Fibroblast of mammary gland (primary cell): ENCODE results near the gene WNT7A.

Experiments
- DNase-seq: peaks from one replicate; pipeline ENCODE4 v3.0.0-alpha.2; 2010; ENCODE audit warnings: low read depth
- H3K4me3 ChIP-seq: 2 replicates; pipeline ENCODE4 v1.5.1; 2011; ENCODE audit warnings: low read depth, mild to moderate bottlenecking, low read length, moderate library complexity; ENCODE audit not compliant: control insufficient read depth
- TF ChIP-seq, protein P1 (sequence below): conservative IDR thresholded peaks from 2 replicates; pipeline ENCODE4 v1.5.1; 2011; ENCODE audit warnings: low read depth, low read length, inconsistent platforms; ENCODE audit not compliant: control insufficient read depth, insufficient read depth

WNT7A gene

DNA sequence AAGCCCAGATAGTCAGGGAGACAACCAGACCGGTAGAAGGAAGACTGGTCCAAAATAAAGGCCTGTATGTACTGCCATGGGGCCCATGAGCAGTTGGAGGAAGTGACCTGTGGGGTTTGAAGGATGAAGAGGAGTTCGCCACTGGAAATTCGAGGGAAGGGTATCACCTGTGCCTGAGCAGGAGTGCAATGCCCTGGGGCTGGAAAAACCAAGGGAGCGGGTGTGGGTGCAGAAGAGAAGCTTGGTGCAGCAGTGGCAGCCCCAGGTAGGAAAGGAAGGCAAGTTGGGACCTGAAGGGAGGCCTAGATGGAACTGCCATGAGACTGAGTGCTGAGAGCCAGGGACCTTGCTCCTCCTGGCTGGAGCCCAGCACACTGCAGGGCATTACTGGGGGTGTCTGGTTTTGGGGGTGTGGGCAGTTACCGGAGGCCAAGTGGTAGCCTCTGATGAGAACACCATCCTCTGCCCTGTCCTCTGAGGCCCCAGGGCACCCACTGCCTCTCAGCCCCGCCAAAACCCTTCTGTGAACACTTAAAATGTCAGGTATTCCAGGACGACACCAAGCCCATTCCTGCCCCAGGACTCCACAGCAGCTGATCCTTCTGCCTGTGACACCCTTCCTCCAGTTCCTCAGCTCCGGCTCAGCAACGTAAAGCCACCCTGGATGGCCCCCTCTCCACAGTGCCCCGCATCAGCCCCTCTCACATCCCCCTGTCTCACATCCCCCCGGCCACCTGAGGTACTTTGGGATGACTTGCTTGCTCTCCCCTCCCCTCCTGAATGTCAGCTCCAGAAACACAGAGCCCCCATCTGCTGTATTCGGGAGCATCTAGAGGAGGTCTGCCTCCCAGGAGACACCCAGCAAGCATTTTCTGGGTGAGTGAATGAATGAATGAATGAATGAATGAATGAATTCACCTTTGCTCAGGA lies 42.9 kb downstream of the WNT7A start:
- H3K4me3 ChIP-seq = no peak overlapping the region
- TF ChIP-seq, protein P1, sequence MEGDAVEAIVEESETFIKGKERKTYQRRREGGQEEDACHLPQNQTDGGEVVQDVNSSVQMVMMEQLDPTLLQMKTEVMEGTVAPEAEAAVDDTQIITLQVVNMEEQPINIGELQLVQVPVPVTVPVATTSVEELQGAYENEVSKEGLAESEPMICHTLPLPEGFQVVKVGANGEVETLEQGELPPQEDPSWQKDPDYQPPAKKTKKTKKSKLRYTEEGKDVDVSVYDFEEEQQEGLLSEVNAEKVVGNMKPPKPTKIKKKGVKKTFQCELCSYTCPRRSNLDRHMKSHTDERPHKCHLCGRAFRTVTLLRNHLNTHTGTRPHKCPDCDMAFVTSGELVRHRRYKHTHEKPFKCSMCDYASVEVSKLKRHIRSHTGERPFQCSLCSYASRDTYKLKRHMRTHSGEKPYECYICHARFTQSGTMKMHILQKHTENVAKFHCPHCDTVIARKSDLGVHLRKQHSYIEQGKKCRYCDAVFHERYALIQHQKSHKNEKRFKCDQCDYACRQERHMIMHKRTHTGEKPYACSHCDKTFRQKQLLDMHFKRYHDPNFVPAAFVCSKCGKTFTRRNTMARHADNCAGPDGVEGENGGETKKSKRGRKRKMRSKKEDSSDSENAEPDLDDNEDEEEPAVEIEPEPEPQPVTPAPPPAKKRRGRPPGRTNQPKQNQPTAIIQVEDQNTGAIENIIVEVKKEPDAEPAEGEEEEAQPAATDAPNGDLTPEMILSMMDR = no peak
- DNase-seq = no peak

DNA sequence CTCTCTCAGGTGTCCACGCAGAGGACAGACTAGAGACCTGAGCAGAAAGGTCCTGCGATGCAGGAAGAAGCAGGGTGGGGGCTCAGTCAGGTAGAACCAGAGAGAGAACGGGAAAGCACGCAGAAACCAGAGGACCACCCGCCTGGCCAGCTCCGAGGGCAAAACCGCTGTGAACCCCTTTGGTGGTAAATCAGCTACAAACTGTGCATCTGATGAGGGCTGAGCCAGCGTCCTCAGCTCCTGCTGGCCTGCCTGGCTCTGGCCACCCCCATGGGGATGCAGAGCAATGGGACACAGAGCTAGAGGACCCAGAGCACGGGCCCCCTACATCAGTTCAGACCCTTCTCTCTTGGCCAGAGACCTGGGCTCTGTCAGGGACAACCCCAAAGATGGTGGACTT lies 44.6 kb downstream of the WNT7A start:
- H3K4me3 ChIP-seq = no peak overlapping the region
- DNase-seq = no peak
- TF ChIP-seq, protein P1 = no peak

DNA sequence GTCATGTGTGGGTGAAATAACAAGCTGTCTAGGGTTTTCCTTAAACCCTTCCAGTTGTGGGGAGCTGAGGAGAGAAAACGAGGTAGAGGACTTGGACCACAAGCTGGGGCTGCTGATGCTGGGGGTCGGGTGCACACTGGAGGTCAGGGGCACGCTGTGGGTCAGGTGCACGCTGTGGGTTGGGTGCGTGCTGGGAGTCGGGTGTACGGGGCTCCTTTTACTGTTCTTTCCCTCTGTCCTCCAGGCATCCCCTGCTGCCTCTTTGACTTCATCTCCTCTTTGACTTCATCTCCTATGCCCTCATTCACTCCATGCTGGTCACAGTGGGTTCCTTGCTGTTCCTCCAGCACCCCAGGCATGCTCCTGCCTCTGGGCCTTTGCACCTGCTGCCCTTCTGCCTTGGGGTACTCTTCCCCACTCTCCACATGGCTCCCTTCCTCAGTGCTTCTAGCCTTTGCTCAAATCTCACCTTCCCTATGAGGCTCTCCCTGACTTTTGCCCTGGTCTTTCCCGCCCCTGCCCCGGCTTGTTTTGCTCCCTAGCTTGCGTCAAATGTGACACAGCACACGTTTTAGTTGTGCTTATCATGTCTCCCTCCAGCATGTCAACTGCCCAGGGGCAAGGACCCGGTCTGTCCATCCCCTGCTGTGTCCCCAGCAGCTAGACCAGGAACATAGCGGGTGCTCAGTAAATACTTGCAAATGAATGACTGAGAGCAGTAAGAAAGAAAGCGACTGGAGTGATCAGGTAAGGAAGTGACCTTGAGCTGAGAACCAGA lies 45.4 kb downstream of the WNT7A start:
- H3K4me3 ChIP-seq = no peak overlapping the region
- DNase-seq = no peak
- TF ChIP-seq, protein P1 = no peak

DNA sequence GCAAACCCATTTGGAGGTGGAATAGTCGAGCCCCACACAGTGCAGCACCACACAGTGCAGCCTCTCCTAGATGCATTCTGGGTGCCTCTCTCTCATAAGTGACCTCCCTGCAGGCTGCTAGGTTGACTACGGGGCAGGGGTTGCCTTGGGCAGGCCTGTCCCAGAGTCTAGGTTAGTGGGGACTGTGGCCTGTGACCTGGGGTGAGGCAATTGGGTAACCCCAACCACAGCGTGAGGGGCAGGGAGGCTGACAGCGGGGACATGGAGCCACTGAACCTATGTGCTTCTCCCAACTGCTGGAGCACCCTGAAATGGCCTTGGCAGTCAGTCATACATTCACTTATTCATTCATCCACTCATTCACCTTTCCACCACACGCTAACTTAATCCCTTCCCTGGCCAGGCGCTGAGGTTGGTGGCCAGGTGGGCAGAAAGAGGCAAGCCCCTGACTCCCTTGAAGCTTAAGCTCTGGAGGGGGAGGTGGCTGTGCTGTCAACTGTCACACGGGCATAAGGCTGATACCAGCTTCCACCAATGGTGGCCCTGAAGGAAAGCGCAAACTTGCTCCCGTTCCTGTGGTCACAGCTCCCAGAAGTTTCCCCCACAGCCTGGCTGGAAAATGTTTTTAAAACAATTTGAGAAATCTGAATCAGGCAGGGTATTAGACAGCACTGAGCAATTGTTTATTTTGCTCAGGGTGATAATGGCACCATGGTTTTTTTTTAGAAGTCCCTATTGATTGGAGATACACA lies 46.2 kb downstream of the WNT7A start:
- H3K4me3 ChIP-seq = no peak overlapping the region
- DNase-seq = no peak
- TF ChIP-seq, protein P1 = no peak

DNA sequence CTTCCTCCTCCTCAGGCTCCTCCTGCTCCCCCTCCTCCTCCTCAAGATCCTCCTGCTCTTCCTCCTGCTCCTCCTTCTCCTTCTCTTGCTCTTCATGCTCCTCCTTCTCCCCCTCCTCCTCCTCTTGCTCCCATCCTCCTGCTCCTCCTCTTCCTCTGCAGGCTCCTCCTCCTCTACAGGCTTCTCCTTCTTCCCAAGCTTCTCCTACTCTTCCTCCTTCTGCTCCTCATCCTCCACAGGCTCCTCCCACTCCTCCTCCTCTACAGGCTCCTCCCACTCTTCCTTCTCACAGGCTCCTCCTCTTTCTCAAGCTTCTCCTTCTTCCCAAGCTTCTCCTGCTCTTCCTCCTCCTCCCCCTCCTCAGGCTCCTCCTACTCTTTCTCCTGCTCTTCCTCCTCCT lies 47.7 kb downstream of the WNT7A start:
- no peak overlapping the region for H3K4me3 ChIP-seq
- TF ChIP-seq, protein P1 = no peak
- no peak for DNase-seq

DNA sequence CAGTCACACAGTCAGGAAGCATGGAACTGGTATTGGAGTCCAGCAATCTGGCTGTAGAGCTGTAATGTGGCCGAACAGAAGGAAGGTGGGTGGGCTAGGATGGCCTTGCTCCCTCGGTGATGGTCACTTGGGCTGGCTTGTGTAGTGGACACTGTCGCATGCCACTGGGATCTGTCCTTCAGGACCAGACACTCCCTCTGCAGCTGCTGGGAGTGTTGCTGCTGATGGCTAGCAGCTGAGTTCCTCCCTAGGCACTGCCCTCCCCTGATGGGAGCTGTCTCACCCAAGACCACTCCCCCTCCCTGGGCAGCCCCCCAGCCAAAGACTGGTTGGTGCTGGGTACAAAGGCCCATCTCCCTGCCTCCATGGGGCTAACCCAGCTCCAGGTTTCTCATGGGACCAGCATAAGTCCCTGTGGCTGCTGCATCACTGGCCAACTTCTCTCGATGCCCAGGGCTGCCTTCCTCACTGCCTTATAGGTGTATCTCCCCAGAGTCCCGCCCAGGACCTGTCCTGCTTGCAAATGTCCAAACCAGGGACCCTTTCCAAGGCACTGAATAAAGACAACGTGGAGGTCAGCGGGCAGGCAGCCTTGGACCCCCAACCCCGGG lies 48.4 kb downstream of the WNT7A start:
- TF ChIP-seq, protein P1 = no peak
- no peak for DNase-seq
- H3K4me3 ChIP-seq = no peak overlapping the region
